Measurements from ENCODE around the gene RNFT1. TPM values are rescaled to one million over a fixed set of nuclear protein-coding genes. Genes with fewer than 3 reads are reported as not detected.
"Not testable (repeated sequence)": the region's sequence is repeated elsewhere in the genome, so short reads cannot be mapped to it uniquely, and the experiment has no call there.

The RNFT1 gene
- total RNA-seq, 6 donors from 2014 or later, result 5.8 to 40.3 (median 28.8) TPM

GRCh38 chr17:59954856-59955255, 9.7 kb downstream of the RNFT1 start:
- ATAC-seq (ENCODE audit: low FRiP score in 2 of 2) (no peak), DNase-seq (no peak)
- H3K9me3 ChIP-seq, result no peaks in the 10 kb centered on the region
- H3K27me3 ChIP-seq, result no peaks in the 10 kb centered on the region
- 87 to 94% methylated on average over 3 of the region's 3 CpGs for WGBS, 2 donors
- H3K27ac ChIP-seq, result no peak overlapping the region
- TF ChIP-seq CTCF (IDR thresholded peaks at IDR 0.05) (no peak), EP300 (IDR thresholded peaks at IDR 0.05) (no peak), POLR2AphosphoS5 (IDR thresholded peaks at IDR 0.05) (no peak), POLR2A (IDR thresholded peaks at IDR 0.05) (no peak)
- H3K4me1 ChIP-seq, result no peaks in the 10 kb centered on the region
- peaks cover 4 to 80% (median 9%) of the 10 kb centered on the region in 4 donors for H3K36me3 ChIP-seq
- H3K4me3 ChIP-seq, result no peak overlapping the region

GRCh38 chr17:59950049-59950448, 14.5 kb downstream of the RNFT1 start:
- ATAC-seq (ENCODE audit: low FRiP score in 2 of 2) (no peak), DNase-seq (no peak)
- 90% methylated on average over 3 of the region's 3 CpGs for WGBS, 2 donors
- Histone ChIP-seq H3K36me3 (peaks cover 6 to 78% (median 20%) of the 10 kb centered on the region in 4 donors), H3K27me3 (no peaks in the 10 kb centered on the region), H3K27ac (no peak overlapping the region), H3K4me1 (no peaks in the 10 kb centered on the region), H3K9me3 (no peaks in the 10 kb centered on the region), H3K4me3 (no peak overlapping the region)
- TF ChIP-seq CTCF (IDR thresholded peaks at IDR 0.05) (no peak), POLR2A (IDR thresholded peaks at IDR 0.05) (no peak), EP300 (IDR thresholded peaks at IDR 0.05) (no peak), POLR2AphosphoS5 (IDR thresholded peaks at IDR 0.05) (no peak)

GRCh38 chr17:59947310-59947709, 17.2 kb downstream of the RNFT1 start:
- not testable (repeated sequence) for H3K4me1 ChIP-seq; H3K27me3 ChIP-seq; H3K9me3 ChIP-seq; H3K4me3 ChIP-seq; ATAC-seq (ENCODE audit: low FRiP score in 2 of 2); H3K27ac ChIP-seq; DNase-seq
- H3K36me3 ChIP-seq, result peaks cover 6 to 75% (median 26%) of the 10 kb centered on the region in 4 donors
- WGBS, 2 donors, result 75 to 87% methylated on average over 4 of the region's 4 CpGs

GRCh38 chr17:59946433-59946832, 18.1 kb downstream of the RNFT1 start:
- H3K9me3 ChIP-seq; H3K27ac ChIP-seq; H3K27me3 ChIP-seq; ATAC-seq (ENCODE audit: low FRiP score in 2 of 2); H3K4me1 ChIP-seq; DNase-seq; H3K4me3 ChIP-seq: not testable (repeated sequence)
- H3K36me3 ChIP-seq, result peaks cover 6 to 78% (median 33%) of the 10 kb centered on the region in 4 donors
- WGBS, 2 donors, result 91 to 92% methylated on average over 7 of the region's 7 CpGs

- no peaks in the 10 kb centered on the region for H3K4me1 ChIP-seq
- 90 to 96% methylated on average over 1 of the region's 1 CpG for WGBS, 2 donors
- H3K4me3 ChIP-seq, result no peak overlapping the region
- DNase-seq, result no peak
- no peaks in the 10 kb centered on the region for H3K9me3 ChIP-seq
- H3K36me3 ChIP-seq, result peaks cover 8 to 81% (median 43%) of the 10 kb centered on the region in 4 donors
- no peak for ATAC-seq (ENCODE audit: low FRiP score in 2 of 2)
- H3K27ac ChIP-seq, result no peak overlapping the region
- TF ChIP-seq CTCF (IDR thresholded peaks at IDR 0.05) (no peak), EP300 (IDR thresholded peaks at IDR 0.05) (no peak), POLR2A (IDR thresholded peaks at IDR 0.05) (no peak)
- no peaks in the 10 kb centered on the region for H3K27me3 ChIP-seq
Measured at GRCh38 chr17:59941131-59941530, 23.4 kb downstream of the RNFT1 start.

- DNase-seq; ATAC-seq (ENCODE audit: low FRiP score in 2 of 2); H3K27me3 ChIP-seq; H3K9me3 ChIP-seq; H3K4me3 ChIP-seq; H3K27ac ChIP-seq; H3K4me1 ChIP-seq: not testable (repeated sequence)
- H3K36me3 ChIP-seq, result peaks cover 13 to 81% (median 43%) of the 10 kb centered on the region in 4 donors
- 73 to 88% methylated on average over 3 of the region's 3 CpGs for WGBS, 2 donors
Measured at GRCh38 chr17:59940697-59941096, 23.8 kb downstream of the RNFT1 start.

- not testable (repeated sequence) for H3K27ac ChIP-seq; H3K9me3 ChIP-seq; DNase-seq; H3K4me1 ChIP-seq; H3K4me3 ChIP-seq; H3K27me3 ChIP-seq; ATAC-seq (ENCODE audit: low FRiP score in 2 of 2)
- 89 to 93% methylated on average over 1 of the region's 1 CpG for WGBS, 2 donors
- H3K36me3 ChIP-seq, result peaks cover 47 to 99% (median 64%) of the 10 kb centered on the region in 4 donors
Measured at GRCh38 chr17:59933317-59933716, 31.2 kb downstream of the RNFT1 start.

GRCh38 chr17:59930768-59931167, 33.8 kb downstream of the RNFT1 start:
- not testable (repeated sequence) for H3K4me3 ChIP-seq, H3K27me3 ChIP-seq, H3K27ac ChIP-seq, H3K9me3 ChIP-seq, H3K4me1 ChIP-seq
- H3K36me3 ChIP-seq, result peaks cover 54 to 100% (median 69%) of the 10 kb centered on the region in 4 donors
- DNase-seq, result peak in 1 of 2 donors; percentile 22
- 25 to 54% methylated on average over 3 of the region's 3 CpGs for WGBS, 2 donors
- peak in 1 of 2 donors; percentile 91 for ATAC-seq (ENCODE audit: low FRiP score in 2 of 2)

- H3K4me3 ChIP-seq; H3K27me3 ChIP-seq; ATAC-seq (ENCODE audit: low FRiP score in 2 of 2); H3K4me1 ChIP-seq; H3K9me3 ChIP-seq; DNase-seq; H3K27ac ChIP-seq: not testable (repeated sequence)
- 94 to 100% methylated on average over 2 of the region's 2 CpGs for WGBS, 2 donors
- H3K36me3 ChIP-seq, result peaks cover 48 to 100% (median 66%) of the 10 kb centered on the region in 4 donors
Measured at GRCh38 chr17:59930121-59930520, 34.4 kb downstream of the RNFT1 start.

GRCh38 chr17:59920637-59921036, 43.9 kb downstream of the RNFT1 start:
- H3K9me3 ChIP-seq; H3K4me1 ChIP-seq; ATAC-seq (ENCODE audit: low FRiP score in 2 of 2); H3K27ac ChIP-seq; H3K27me3 ChIP-seq; H3K4me3 ChIP-seq; DNase-seq: not testable (repeated sequence)
- WGBS, 2 donors, result 98% methylated on average over 5 of the region's 5 CpGs
- H3K36me3 ChIP-seq, result peaks cover 0 to 95% (median 40%) of the 10 kb centered on the region in 4 donors

Data from upper lobe of left lung (tissue), 6 donors.